Activated T-helper 2 cell treated with anti-CD3 and anti-CD28 coated beads, Interferon-gamma antibody, Interleukin-2, Interleukin-4, amounts not matched to agents 10 μg/mL and 5 μg/mL and 100 μg/mL, durations not matched to agents 14 hours and 24 hours and 36 hours (primary cell): ENCODE data around the gene HSDL2. TPM values are rescaled to one million over a fixed set of nuclear protein-coding genes. Genes with fewer than 3 reads are reported as not detected.
"Not testable (repeated sequence)": the region's sequence is repeated elsewhere in the genome, so short reads cannot be mapped to it uniquely, and the experiment has no call there.

Experiments used
- DNase-seq: peaks from one replicate; pipeline ENCODE4 v3.0.0; 2021; ENCODE audit warnings: low spot score
- H3K27ac Mint-ChIP-seq: one replicate; pipeline ENCODE4 v1.8.0; 2021; ENCODE audit warnings: mixed read lengths
- H3K27me3 Mint-ChIP-seq: one replicate; pipeline ENCODE4 v1.8.0; 2021; ENCODE audit warnings: low read depth, mixed read lengths
- H3K36me3 Mint-ChIP-seq: one replicate; pipeline ENCODE4 v1.8.0; 2021; ENCODE audit warnings: low read depth, mixed read lengths
- H3K4me1 Mint-ChIP-seq: one replicate; pipeline ENCODE4 v1.8.0; 2021; ENCODE audit warnings: low read depth, mixed read lengths
- H3K4me3 Mint-ChIP-seq: one replicate; pipeline ENCODE4 v1.8.0; 2021; ENCODE audit warnings: low read depth, mild to moderate bottlenecking, moderate library complexity, mixed read lengths
- H3K9me3 Mint-ChIP-seq: one replicate; pipeline ENCODE4 v1.8.0; 2021; ENCODE audit warnings: mixed read lengths
- intact Hi-C: fragments of 100-400 bp; cut with micrococcal nuclease; formaldehyde crosslinking; loops from one replicate; pipeline ENCODE4 v1.15.1; 2023
- total RNA-seq: library from RNA; stranded (reverse); gene quantifications from 2 replicates; pipeline ENCODE4 v1.2.3, GENCODE V29; 2022

The HSDL2 gene
- total RNA-seq, 1 donor from 2014 or later = 21.8 TPM

DNA sequence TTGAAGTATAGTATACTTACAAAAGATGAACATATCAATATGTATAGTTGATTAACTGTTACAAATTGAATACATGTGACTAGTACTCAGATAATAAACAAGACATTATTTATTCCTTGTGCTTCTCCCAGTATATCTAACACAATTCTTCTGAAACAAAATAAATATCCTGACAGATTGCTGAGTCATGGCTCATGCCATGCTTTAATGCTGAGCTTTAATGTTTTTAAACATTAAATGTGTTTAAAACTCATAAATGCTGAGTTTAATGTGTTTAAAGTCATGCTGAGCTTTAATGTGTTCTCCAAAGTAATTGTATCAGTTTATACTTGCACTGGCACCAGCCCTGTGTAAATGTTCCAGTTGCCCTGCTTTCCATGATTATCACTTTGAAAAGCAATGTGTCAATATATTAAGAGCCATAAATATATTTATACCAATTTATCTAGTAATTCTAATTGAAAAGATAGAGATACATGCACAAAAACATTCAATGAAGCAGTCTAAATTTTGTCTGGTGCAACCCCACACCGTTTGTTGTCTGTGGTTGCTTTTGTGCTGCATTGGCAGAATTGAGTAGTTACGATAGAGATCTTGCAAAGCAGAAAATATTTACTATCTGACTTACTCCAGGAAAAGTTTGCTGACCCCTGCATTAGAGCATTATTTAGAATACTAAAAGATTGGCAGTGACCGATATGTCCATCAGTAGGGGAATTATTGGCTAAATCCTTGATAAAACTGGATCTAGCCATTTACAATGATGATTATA is 122.5 kb downstream of the HSDL2 start:
- Mint-ChIP-seq H3K4me3 (no peak overlapping the region), H3K9me3 (no peaks in the 10 kb centered on the region), H3K27me3 (no peaks in the 10 kb centered on the region), H3K4me1 (no peaks in the 10 kb centered on the region), H3K36me3 (peaks cover 10% of the 10 kb centered on the region), H3K27ac (no peak overlapping the region)
- intact Hi-C loops = no loop called here
- DNase-seq = no peak

DNA sequence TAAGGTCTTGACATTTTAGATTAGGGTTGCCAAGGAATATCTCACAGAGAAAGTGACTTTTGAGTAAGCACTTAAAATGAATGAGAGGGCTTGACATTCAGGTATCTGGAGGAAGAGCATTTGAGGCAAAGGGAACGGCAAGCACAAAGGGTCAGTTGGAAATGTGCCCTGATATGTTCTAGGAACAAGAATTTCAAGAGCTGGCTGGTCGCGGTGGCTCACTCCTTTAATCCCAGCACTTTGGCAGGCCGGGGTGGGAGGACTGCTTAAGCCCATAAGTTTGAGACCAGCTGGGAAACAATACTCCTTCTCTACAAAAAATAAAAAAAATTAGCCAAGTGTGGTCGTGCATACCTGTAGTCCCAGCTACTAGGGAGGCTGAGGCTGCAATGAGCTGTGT is 123.3 kb downstream of the HSDL2 start:
- no peaks in the 10 kb centered on the region for H3K4me1 Mint-ChIP-seq
- no peak overlapping the region for H3K27ac Mint-ChIP-seq
- DNase-seq = no peak
- H3K9me3 Mint-ChIP-seq = no peaks in the 10 kb centered on the region
- H3K36me3 Mint-ChIP-seq = peaks cover 10% of the 10 kb centered on the region
- intact Hi-C loops = no loop called here
- no peaks in the 10 kb centered on the region for H3K27me3 Mint-ChIP-seq
- no peak overlapping the region for H3K4me3 Mint-ChIP-seq

DNA sequence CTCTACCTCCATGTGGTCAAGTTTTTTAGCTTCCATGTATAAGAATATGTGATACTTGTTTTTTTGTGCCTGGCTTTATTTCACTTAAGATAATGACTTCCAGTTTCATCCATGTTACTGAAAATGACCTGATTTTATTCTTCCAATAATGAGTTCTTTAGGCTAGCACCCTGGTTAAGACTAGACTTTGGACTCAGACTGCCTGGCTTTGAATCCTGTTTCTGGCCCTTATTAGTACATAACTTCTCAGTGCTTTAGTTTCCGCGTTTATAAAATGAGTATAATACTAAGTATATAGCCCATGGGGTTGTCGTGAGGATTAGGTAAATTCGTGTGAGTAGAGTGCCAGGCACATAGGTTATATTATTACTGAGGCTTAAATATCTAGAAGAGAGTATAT is 125.2 kb downstream of the HSDL2 start:
- DNase-seq = no peak
- Mint-ChIP-seq H3K27me3 (no peaks in the 10 kb centered on the region), H3K36me3 (peaks cover 4% of the 10 kb centered on the region), H3K4me1 (no peaks in the 10 kb centered on the region), H3K27ac (no peak overlapping the region), H3K9me3 (no peaks in the 10 kb centered on the region), H3K4me3 (no peak overlapping the region)
- intact Hi-C loops = no loop called here

DNA sequence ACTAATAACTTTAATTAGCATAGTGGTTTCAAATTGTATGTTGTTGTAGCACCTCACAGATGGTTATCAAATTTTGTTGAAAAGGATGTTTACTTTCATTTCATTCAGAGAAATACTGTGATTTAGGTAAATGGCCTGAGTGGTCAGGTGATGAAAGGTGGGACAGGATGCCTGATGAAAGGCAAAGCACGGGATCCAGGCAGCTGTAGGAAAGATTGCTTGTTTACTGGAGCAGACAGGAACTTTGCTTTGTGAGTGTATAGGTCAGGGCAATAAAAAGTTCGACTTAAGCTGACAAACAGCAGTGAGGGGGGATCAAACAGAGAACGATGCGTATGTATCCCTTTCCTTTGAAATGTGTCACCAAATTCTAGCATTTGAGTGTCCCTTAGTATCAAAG is 125.7 kb downstream of the HSDL2 start:
- no peaks in the 10 kb centered on the region for H3K27me3 Mint-ChIP-seq
- no peaks in the 10 kb centered on the region for H3K4me1 Mint-ChIP-seq
- H3K4me3 Mint-ChIP-seq = no peak overlapping the region
- no peaks in the 10 kb centered on the region for H3K9me3 Mint-ChIP-seq
- no peak for DNase-seq
- H3K36me3 Mint-ChIP-seq = peaks cover 4% of the 10 kb centered on the region
- no peak overlapping the region for H3K27ac Mint-ChIP-seq
- intact Hi-C loops = no loop called here

DNA sequence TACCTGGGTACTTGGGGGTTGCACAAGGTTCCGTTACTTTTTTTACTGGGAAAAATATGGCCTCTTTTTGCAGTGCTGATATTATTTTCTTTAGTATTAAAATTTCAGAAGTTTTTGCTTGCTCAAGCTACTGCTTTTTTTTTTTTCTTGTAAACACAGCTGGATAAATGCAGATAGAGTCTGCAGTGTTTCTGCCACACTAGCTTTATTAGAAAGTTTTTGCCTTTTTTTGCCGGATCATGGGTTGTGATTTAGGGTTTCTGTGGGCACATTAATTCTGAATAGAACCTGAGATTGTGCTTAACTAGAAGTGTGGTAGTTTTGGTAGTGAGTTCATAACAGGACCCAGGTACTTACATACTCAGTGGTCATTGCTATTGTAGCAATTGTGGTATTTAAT is 126.7 kb downstream of the HSDL2 start:
- Mint-ChIP-seq H3K9me3 (no peaks in the 10 kb centered on the region), H3K4me3 (no peak overlapping the region), H3K27ac (no peak overlapping the region), H3K27me3 (no peaks in the 10 kb centered on the region), H3K4me1 (no peaks in the 10 kb centered on the region), H3K36me3 (peaks cover under 1% of the 10 kb centered on the region)
- intact Hi-C loops = no loop called here
- DNase-seq = no peak

DNA sequence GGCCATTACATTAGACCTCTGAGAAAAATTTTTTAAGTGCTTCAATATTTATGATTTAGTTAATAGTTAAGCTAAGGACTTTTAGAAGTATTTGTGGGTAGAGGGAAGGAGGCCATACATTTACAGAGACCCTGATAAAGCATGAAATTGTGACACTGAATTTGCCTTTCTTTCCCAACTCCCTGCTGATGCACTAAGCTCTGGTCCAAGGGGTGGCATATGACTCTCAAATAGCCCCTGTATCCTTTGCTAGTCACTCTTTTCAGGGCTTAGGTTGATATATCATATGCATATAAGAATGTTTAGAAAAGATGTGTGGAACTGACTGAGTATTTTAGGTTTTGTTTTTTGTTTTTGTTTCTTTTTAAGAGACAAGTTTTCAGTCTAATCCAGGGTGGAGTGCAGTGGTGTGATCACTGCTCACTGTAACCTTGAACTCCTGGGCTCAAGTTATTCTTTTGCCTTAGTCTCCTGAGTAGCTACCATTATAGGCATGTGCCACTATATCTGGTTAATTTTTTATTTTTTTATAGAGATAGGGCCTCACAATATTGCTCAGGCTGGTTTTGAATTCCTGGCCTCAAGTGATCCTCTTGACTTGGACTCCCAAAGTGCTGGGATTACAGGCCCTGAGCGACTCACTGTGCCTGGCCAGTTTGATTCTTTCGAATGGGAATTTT is 127.2 kb downstream of the HSDL2 start:
- no peak for DNase-seq
- intact Hi-C loops = no loop called here
- Mint-ChIP-seq H3K27me3 (no peaks in the 10 kb centered on the region), H3K36me3 (no peaks in the 10 kb centered on the region), H3K27ac (no peak overlapping the region), H3K4me1 (no peaks in the 10 kb centered on the region), H3K9me3 (no peaks in the 10 kb centered on the region), H3K4me3 (no peak overlapping the region)

DNA sequence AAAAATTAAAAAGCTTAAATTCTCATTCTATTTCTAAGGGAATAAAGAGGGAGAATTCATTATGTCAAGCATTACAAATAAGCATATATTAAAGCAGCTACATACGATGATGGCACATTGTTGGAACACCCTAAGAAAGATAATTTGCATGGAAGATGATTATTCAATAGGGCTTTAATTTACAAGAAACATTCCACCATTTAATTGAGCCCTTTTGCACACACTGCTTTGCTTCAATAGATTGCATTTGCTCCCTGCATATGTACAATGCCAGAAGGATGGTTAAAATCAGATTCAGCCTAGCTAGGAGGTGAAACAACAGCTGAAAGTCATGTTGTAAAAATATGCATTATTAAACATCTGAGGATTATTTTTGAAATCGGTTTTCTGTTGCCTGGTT is 128.5 kb downstream of the HSDL2 start:
- intact Hi-C loops = no loop called here
- Mint-ChIP-seq H3K4me3 (no peak overlapping the region), H3K4me1 (no peaks in the 10 kb centered on the region), H3K36me3 (no peaks in the 10 kb centered on the region), H3K27me3 (no peaks in the 10 kb centered on the region), H3K27ac (no peak overlapping the region), H3K9me3 (no peaks in the 10 kb centered on the region)
- no peak for DNase-seq

DNA sequence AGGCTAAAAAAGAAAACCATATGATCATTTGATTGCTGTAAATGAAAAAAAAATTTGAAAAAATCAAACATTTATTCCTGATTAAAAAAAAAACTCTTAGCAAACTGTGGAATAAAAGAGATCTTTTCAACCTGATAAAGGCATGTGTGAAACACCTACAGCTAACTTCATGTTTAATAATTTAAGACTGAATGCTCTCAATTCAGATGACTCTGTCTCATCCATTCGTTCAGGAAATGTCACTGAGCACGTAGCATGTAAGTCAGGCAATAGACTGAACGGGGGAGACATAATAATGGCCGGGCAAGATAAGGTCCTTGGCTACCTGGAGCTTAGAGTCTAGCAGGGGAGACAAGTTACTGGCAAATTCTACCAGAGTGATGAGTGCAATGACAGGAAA is 132.5 kb downstream of the HSDL2 start:
- H3K9me3 Mint-ChIP-seq, DNase-seq, H3K36me3 Mint-ChIP-seq, H3K27me3 Mint-ChIP-seq, H3K4me1 Mint-ChIP-seq, intact Hi-C loops, H3K27ac Mint-ChIP-seq, H3K4me3 Mint-ChIP-seq: not testable (repeated sequence)

DNA sequence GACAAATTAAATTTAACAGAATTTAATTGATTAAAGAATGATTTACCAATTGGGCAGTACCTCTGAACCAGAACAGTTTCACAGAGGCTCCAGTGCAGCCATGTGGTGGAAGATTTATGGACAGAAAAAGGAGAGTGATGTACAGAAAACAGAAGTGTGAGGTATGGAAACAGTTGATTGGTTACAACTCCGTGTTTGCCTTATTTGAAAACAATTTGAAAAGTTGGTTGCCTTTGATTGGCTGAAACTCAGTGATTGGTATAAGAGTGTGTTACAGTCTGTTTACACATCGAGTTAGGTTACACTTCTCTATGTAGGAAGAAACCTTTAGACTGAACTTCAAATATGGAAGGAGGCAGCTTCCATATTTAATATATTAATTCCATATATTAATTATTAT is 136.9 kb downstream of the HSDL2 start:
- no peak overlapping the region for H3K4me3 Mint-ChIP-seq
- H3K36me3 Mint-ChIP-seq = no peaks in the 10 kb centered on the region
- no peak overlapping the region for H3K27ac Mint-ChIP-seq
- no peak for DNase-seq
- intact Hi-C loops = no loop called here
- no peaks in the 10 kb centered on the region for H3K4me1 Mint-ChIP-seq
- H3K27me3 Mint-ChIP-seq = no peaks in the 10 kb centered on the region
- H3K9me3 Mint-ChIP-seq = no peaks in the 10 kb centered on the region

DNA sequence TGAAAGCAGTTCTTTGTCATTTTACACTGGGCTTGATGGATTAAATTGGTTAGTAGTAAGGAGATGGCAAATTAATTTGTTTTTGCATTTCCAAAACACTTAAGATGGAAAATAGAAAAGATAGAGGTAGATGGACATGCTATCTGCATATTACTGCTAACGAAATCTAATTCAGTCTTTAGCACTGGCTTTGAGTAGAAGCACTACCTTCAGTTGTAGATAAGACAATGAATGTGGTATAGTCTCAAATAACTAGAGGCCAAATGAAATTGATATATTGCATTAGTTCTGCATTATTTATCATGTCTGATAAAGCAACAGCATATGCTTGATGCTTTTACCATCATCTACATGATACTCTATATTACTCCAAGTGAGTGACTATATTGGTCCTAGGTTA is 140.2 kb downstream of the HSDL2 start:
- Mint-ChIP-seq H3K27me3 (no peaks in the 10 kb centered on the region), H3K9me3 (no peaks in the 10 kb centered on the region), H3K36me3 (no peaks in the 10 kb centered on the region), H3K4me3 (no peak overlapping the region), H3K27ac (no peak overlapping the region), H3K4me1 (no peaks in the 10 kb centered on the region)
- no peak for DNase-seq
- intact Hi-C loops = no loop called here

DNA sequence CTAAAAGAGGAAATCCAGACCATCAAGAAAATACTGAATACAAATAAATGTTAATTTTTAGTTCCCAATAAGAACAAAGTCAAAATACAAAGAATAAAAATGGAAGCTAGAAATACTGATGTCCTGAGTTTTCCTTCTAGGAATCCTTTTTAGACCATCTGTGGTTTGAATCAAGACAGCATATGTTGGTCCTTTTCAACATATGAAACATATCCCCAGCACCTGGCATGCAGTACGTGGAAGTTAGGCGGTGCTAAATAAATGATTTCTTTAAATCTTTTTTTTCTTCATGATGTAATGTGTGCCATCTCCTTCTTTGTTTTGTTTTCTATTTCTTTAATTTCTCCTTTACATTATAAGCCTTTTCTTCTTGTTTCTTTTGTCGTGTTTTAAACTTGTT is 140.7 kb downstream of the HSDL2 start:
- no peaks in the 10 kb centered on the region for H3K36me3 Mint-ChIP-seq
- H3K27ac Mint-ChIP-seq = no peak overlapping the region

More for the DNA sequence above, 140.7 kb downstream of the HSDL2 start:
- Mint-ChIP-seq H3K4me1 (no peaks in the 10 kb centered on the region), H3K9me3 (no peaks in the 10 kb centered on the region), H3K4me3 (no peak overlapping the region), H3K27me3 (no peaks in the 10 kb centered on the region)
- DNase-seq = no peak
- intact Hi-C loops = no loop called here
